Keratinocyte (primary cell): Measurements from ENCODE around the gene PRR33. TPM values are rescaled to one million over a fixed set of nuclear protein-coding genes. Genes with fewer than 3 reads are reported as not detected.
A peak's percentile ranks its signal among the peaks of the same experiment; 100 is the strongest.

Experiments used
- DNase-seq: peaks from one replicate; pipeline ENCODE4 v3.0.0-alpha.2; 2011; ENCODE audit warnings: low read depth, missing footprints, low spot score
- FAIRE-seq: peaks from 2 replicates; lab custom pipeline; 2011; peaks lifted over from hg19 to GRCh38; lab: Jason Lieb, UNC
- H2AFZ ChIP-seq: 2 replicates; pipeline ENCODE4 v1.6.0; 2012; ENCODE audit warnings: low read length, control low read depth, inconsistent platforms; ENCODE audit not compliant: control insufficient read depth
- H3K27ac ChIP-seq: 2 replicates; pipeline ENCODE4 v1.5.1; 2011; ENCODE audit warnings: low read length; ENCODE audit not compliant: control insufficient read depth, insufficient read depth
- H3K27me3 ChIP-seq: 3 replicates; pipeline ENCODE4 v1.6.0; 2011; ENCODE audit warnings: low read length; ENCODE audit not compliant: control insufficient read depth, insufficient read depth; ENCODE audit errors: extremely low read depth
- H3K36me3 ChIP-seq, 2 experiments: 2 replicates in 1 of 2; 3 replicates in 1 of 2; pipeline ENCODE4 v1.5.1; 2011; ENCODE audit warnings: low read length in 2 of 2, mild to moderate bottlenecking in 1 of 2; ENCODE audit not compliant: control insufficient read depth in 2 of 2, insufficient read depth in 2 of 2; ENCODE audit errors: extremely low read depth in 1 of 2
- H3K4me1 ChIP-seq: 3 replicates; pipeline ENCODE4 v1.5.1; 2011; ENCODE audit warnings: low read length; ENCODE audit not compliant: control insufficient read depth, insufficient read depth; ENCODE audit errors: extremely low read depth
- H3K4me2 ChIP-seq: 3 replicates; pipeline ENCODE4 v1.6.0; 2011; ENCODE audit warnings: low read depth, low read length; ENCODE audit not compliant: control insufficient read depth, insufficient read depth; ENCODE audit errors: extremely low read depth
- H3K4me3 ChIP-seq, 3 experiments: fragments of 200-600 bp in 1 of 3; sonication (generic) in 1 of 3; 2 replicates in 2 of 3; 3 replicates in 1 of 3; pipeline ENCODE4 v1.5.1; 2011 to 2016; ENCODE audit warnings: low read length in 3 of 3, mild to moderate bottlenecking in 3 of 3, control low read depth in 2 of 3, inconsistent platforms in 1 of 3, low read depth in 1 of 3, mixed read lengths in 1 of 3, mixed run types in 1 of 3, moderate library complexity in 1 of 3; ENCODE audit not compliant: control insufficient read depth in 2 of 3, insufficient read depth in 2 of 3; ENCODE audit errors: extremely low read depth in 1 of 3
- H3K79me2 ChIP-seq: 2 replicates; pipeline ENCODE4 v1.6.0; 2012; ENCODE audit warnings: low read length; ENCODE audit not compliant: control insufficient read depth, insufficient read depth
- H3K9ac ChIP-seq: 3 replicates; pipeline ENCODE4 v1.6.0; 2011; ENCODE audit warnings: low read length; ENCODE audit not compliant: control insufficient read depth, insufficient read depth; ENCODE audit errors: extremely low read depth
- H3K9me1 ChIP-seq: 3 replicates; pipeline ENCODE4 v1.6.0; 2011; ENCODE audit warnings: low read length; ENCODE audit not compliant: control insufficient read depth, insufficient read depth; ENCODE audit errors: extremely low read depth
- H3K9me3 ChIP-seq: 2 replicates; pipeline ENCODE4 v1.5.1; 2012; ENCODE audit warnings: low read depth, low read length; ENCODE audit not compliant: control insufficient read depth
- H4K20me1 ChIP-seq: 3 replicates; pipeline ENCODE4 v1.6.0; 2011; ENCODE audit warnings: low read length; ENCODE audit not compliant: control insufficient read depth, insufficient read depth; ENCODE audit errors: extremely low read depth
- CTCF ChIP-seq, 3 experiments: IDR thresholded peaks in 1 of 3; conservative IDR thresholded peaks in 1 of 3; optimal IDR thresholded peaks in 1 of 3; 2 replicates in 2 of 3; 3 replicates in 1 of 3; pipeline versions ENCODE3 to v1.5.1; 2011; ENCODE audit warnings: low read length in 3 of 3, mild to moderate bottlenecking in 3 of 3, moderate library complexity in 2 of 3, control low read depth in 1 of 3, inconsistent platforms in 1 of 3; ENCODE audit not compliant: insufficient read depth in 2 of 3; ENCODE audit errors: extremely low read depth in 1 of 3
- EZH2 ChIP-seq: IDR thresholded peaks from one replicate; pipeline ENCODE4 v1.6.1; 2012; ENCODE audit warnings: inconsistent platforms, mild to moderate bottlenecking, low read length, moderate library complexity
- dilution Hi-C: fragments of 300-500 bp; cut with MboI; formaldehyde crosslinking; loops from one replicate; pipeline ENCODE4 v1.7.0; 2020; ENCODE audit warnings: low sequenced_read_pairs; ENCODE audit not compliant: extremely low pct_ligation_motif_present
- polyA plus RNA-seq, 5 experiments: library from polyadenylated mRNA; depleted of rRNA in 3 of 5; stranded (reverse) in 3 of 5; stranded (forward) in 1 of 5; unstranded in 1 of 5; fragments of >200 nt; gene quantifications; 1 replicate in 1 of 5; 2 replicates in 3 of 5; 3 replicates in 1 of 5; pipeline versions ENCODE4 v1.2.1 to v1.2.3, GENCODE V29; 2011 to 2012; ENCODE audit warnings: missing spikeins in 2 of 5, low read depth in 1 of 5, low replicate concordance in 1 of 5

Gene PRR33
- polyA plus RNA-seq, 1 donor (not counting 4 experiments of a cell fraction or from before 2014, with no cell fraction given), result not detected

GRCh38 chr11:1843796-1844195 lies 47.9 kb downstream of the PRR33 start:
- Histone ChIP-seq H3K36me3 (no peaks in the 10 kb centered on the region), H3K27me3 (no peaks in the 10 kb centered on the region), H3K4me3 (no peak overlapping the region), H2AFZ (peak overlapping the region; percentile 24), H3K79me2 (no peaks in the 10 kb centered on the region), H3K4me1 (peaks cover 32% of the 10 kb centered on the region), H3K4me2 (peak overlapping the region; percentile 73), H3K9me3 (no peaks in the 10 kb centered on the region), H4K20me1 (no peaks in the 10 kb centered on the region), H3K9ac (peak overlapping the region; percentile 50), H3K27ac (peak overlapping the region; percentile 61), H3K9me1 (no peaks in the 10 kb centered on the region)
- dilution Hi-C loops, result no loop called here
- no peak for FAIRE-seq
- no peak for DNase-seq
- TF ChIP-seq EZH2, result no peak
- TF ChIP-seq CTCF (optimal IDR thresholded peaks at IDR 0.05 in 1 of 3, IDR thresholded peaks at IDR 0.05 in 1 of 3, conservative IDR thresholded peaks at IDR 0.05 in 1 of 3; ENCODE audit: extremely low read depth in 1 of 3, insufficient read depth in 2 of 3, low read length in 3 of 3), result no peak

- peaks cover 32% of the 10 kb centered on the region for H3K4me1 ChIP-seq
- peak; percentile 20 for FAIRE-seq
Observed at GRCh38 chr11:1843098-1843473, 48.6 kb downstream of the PRR33 start.

More at GRCh38 chr11:1843098-1843473, 48.6 kb downstream of the PRR33 start:
- dilution Hi-C loops, result no loop called here
- H4K20me1 ChIP-seq, result no peaks in the 10 kb centered on the region
- no peak overlapping the region for H2AFZ ChIP-seq
- H3K9ac ChIP-seq, result peak overlapping the region; percentile 50
- no peaks in the 10 kb centered on the region for H3K36me3 ChIP-seq
- no peak for DNase-seq
- no peak overlapping the region for H3K4me3 ChIP-seq
- peak overlapping the region; percentile 73 for H3K4me2 ChIP-seq
- peak overlapping the region; percentile 14 for H3K27ac ChIP-seq
- no peaks in the 10 kb centered on the region for H3K79me2 ChIP-seq
- TF ChIP-seq EZH2, result no peak
- TF ChIP-seq CTCF (optimal IDR thresholded peaks at IDR 0.05 in 1 of 3, IDR thresholded peaks at IDR 0.05 in 1 of 3, conservative IDR thresholded peaks at IDR 0.05 in 1 of 3; ENCODE audit: extremely low read depth in 1 of 3, insufficient read depth in 2 of 3, low read length in 3 of 3), result no peak
- H3K9me1 ChIP-seq, result no peaks in the 10 kb centered on the region
- H3K27me3 ChIP-seq, result no peaks in the 10 kb centered on the region
- H3K9me3 ChIP-seq, result no peaks in the 10 kb centered on the region
